GM23248 (cell line): ENCODE results near the gene ATG5.

Experiments
- EZH2 ChIP-seq: fragments of 200-600 bp; sonication (generic); IDR thresholded peaks from 2 replicates; pipeline ENCODE4 v1.6.1; 2018; ENCODE audit warnings: antibody characterized with exemption, mild to moderate bottlenecking; ENCODE audit not compliant: insufficient read depth, poor library complexity, severe bottlenecking
- EZH2phosphoT487 ChIP-seq: fragments of 200-600 bp; sonication (generic); IDR thresholded peaks from 2 replicates; pipeline ENCODE4 v1.6.1; 2018; ENCODE audit warnings: antibody characterized with exemption, moderate library complexity, mild to moderate bottlenecking, low read depth; ENCODE audit not compliant: insufficient read depth

GRCh38 chr6:106183430-106183829 is 142.1 kb downstream of the ATG5 start:
- TF ChIP-seq EZH2phosphoT487 (no peak), EZH2 (no peak)
